HG03097 (cell line): ENCODE data around the gene LRTM2.

Experiments
- ATAC-seq: cut with Tn5 transposase; IDR thresholded peaks from one replicate; pipeline ENCODE4 v1.9.1; 2021; ENCODE audit not compliant: unreplicated experiment, low FRiP score

Gene LRTM2

DNA sequence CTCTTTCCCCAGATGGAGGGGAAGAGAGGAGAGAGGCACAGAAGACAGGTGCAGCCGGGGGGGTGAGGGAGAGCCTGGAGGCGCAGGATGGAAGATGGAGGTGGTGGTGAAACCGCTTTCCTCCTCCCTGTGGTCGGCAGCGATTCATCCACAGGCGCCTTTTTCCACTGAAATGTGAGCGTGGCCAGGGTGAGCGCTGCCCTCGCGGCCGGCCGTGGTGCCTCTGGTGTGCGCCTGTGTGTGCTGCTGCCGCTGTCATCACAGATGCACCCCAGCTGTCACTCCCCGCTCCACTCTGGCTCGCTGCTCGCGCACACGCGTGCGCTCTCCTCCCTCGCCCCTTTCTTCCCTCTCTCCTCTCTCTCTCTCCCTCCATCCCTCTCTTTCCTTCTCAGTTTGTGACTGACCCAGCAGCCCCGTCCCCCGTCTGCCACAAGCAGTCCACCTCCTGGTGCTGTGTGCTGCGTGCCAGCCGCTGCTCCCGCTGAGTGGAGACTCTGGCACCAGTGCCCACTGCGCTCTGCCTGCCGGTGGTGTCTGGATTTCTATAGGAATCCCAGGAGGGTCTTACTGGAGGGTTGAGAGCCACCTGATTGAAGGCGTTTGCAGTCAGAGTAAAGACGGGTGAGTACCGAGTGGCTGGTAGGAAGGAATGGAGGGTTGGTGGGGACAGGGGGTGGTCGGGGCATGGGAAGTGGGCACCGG lies at the start of gene LRTM2:
LRTM2 (plus strand) TSS at position 375 of the 705 bp plus-strand sequence. CDS start 7,584 bp downstream, outside the sequence.
- ATAC-seq, result no peak

DNA sequence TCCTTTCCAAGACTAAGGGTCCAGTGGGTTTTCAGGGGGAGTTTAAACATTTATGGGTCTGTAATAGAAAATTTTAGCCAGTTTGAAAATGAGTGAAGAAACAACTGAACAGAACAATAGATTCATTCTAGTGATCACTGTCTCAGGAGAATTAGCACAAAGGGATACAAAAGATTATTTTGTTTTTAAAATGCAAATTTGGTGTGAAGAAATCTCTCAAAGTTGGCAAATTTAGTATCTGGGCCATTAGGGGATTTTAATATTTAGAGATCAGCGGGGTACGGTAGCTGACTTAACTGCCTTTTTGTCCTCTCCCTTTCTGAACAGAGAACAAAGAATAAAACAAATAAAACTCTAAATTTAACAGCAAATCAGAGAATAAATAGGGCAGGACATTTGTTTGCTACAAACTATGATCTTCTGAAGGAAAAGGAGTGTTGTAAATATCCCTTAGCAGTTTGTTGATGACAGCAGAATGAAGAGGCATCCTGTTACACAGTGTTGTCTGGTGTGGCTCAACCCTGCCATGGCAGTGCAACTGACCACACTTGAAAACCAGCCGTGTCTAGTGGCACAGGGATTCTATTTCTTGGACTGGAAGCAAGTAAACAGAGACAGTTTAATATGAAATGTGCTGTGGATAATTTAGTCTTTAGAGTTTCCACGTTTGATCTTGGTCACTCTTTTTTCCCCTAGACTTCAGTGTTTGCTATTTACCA lies 46.3 kb upstream of the LRTM2 start:
- ATAC-seq, result no peak

DNA sequence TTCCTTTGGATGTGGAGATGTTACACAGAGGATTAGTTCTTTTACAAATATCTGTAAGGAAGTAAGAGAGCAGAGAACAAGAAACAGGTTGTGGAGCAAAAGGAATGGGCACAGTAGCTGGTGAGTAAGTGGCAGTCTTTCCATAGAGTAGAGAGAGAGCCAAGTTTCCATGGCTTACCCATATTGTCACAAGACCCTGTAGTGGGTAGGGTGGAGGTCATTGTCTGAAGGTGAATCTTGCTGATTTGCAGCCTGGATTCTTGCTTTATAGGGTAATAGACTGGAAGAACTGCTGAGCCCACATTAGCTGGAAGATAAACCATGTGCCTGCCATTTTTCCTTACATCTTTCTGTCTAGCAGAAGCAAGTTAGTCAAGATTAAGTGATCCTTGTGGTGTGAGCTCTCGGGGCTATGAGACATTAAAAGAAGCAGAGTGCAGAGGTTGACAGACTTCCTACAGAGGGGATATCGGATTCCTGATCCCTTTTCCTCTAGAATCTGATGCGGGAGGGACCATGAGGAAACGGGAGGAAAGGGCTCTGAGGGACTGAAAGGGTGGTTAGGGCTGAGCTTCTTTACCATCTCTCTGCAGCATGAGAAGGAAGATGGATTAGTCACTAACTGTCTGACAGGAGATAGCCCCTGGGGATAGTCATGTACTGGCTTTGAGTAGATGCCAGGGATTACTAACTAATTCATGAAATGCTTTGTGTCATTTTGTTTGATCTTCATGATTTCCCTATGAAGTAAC lies 44.0 kb upstream of the LRTM2 start:
- ATAC-seq, result no peak

DNA sequence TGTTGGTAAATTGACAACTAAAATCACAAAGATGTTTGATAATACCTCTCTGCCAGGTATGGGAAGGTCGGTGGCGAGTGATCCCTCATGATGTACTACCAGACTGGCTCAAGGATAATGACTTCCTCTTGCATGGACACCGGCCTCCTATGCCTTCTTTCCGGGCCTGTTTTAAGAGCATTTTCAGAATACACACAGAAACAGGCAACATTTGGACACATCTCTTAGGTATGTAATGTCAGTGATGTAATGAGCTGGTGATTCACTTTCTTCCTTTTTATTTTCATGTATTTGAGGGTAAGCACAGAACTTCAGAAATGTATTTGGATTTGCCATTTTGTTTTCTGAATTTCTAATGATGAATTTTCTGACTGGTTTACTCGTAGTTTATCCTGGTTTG lies 42.6 kb upstream of the LRTM2 start:
- no peak for ATAC-seq

DNA sequence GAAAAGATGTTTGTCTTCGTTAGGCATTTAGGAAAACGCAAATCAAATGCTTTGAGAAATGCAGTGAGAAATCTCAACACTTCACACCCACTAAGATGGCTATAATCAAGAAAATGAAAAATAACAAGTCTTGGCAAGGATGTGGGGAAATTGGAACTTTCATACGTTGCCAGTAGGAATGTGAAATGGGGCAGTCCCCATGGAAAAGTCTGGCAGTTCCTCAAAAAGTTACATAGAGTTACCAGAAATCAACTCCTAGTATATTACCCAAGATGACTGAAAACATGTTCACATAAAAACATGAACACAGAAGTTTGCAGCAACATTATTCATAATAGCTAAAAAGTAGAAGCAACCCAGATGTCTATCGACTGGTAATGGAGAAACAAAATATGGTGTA lies 41.5 kb upstream of the LRTM2 start:
- no peak for ATAC-seq

DNA sequence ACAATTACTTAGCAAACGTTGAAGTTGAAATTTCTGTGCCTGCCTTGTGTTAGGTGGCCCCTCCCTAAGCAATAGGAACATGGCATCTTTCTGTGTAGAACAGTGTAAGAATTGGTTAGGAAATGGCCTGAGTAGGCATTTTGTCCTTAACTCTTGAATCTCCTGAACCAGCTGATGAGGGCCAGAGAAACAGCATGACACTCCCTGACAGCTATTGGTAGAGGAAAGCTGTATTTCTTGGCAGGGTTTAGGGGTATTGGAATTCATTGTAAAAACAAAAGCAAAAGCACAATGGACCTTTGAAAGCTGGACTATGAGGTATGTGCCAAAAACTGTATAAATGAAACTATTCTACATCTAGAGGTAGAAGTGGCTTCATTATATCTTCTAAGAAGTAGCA lies 40.6 kb upstream of the LRTM2 start:
- ATAC-seq, result no peak

DNA sequence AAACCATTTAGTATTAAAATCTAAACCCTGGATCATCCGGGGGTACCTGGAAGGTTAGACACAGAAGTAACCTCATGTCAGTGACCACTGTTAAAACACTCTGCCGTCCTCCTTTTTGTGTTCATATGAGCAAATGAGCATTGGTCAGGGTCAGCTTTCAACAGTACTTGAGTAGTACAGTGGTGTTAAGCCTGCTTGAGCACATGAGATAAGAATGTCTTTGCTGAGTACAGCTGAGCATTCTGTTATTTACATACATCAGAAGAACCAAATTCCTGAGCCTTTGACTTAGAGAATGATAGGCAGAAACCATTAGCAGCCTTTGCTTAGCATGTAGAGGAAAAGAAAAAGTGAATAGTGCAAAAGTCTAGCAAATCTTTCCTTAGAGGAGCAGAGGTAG lies 38.6 kb upstream of the LRTM2 start:
- no peak for ATAC-seq

DNA sequence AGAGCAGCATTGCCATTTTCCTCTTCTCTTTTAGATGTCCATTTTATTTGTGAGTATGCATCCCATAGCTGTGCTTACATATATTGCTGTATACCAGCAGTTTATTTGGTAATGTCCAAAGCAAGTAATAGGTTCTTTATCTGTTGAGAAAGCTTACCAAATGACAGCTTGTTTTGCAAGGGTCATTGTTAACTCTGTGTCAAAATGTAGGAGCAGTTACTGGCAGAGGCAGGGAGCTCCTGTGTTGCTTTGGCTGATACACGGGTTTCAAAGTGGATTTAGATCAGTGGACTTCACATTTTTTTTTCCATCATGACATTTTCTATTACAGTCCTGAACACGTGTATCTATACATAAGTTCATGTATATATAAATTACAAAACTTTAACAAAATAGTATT lies 38.1 kb upstream of the LRTM2 start:
- ATAC-seq, result no peak

DNA sequence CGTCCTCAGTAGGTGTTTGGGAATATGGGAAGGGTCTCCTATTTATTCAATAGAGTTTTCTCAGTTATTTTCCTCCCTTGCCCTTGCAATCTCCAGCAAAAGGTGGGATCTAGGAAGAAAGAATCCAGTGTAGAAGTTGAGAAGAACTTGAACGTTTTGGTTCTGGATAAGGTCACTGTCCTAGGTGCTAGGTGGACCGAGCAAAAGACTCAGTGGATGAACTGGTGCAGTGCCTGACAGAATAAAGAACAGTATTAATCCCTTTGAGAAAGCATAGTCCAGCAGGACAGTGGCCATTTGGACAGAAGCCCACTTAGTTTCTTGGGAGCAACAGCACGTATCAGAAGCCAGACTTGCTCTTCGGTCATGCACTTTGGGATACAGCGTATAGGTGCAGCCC lies 32.7 kb upstream of the LRTM2 start:
- ATAC-seq, result no peak

DNA sequence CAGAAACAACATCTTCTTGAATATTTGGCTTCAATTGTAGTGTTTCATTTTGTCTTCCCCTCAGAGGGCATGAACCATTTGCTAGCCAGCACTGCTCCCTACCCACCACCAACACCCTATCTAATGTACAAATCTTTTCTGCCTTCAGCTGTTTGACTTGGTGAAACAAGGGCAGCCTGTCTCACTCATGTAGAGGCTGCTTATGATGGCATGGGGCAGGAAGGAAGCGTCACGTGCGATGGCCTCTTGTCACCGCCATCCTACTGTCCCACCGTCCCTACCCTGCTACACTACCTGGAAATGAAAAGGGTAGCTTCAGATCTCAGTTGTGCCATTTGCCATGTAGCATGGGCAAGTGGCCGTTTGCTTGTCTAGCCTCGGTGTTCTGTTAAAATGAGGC lies 29.9 kb upstream of the LRTM2 start:
- ATAC-seq, result no peak

DNA sequence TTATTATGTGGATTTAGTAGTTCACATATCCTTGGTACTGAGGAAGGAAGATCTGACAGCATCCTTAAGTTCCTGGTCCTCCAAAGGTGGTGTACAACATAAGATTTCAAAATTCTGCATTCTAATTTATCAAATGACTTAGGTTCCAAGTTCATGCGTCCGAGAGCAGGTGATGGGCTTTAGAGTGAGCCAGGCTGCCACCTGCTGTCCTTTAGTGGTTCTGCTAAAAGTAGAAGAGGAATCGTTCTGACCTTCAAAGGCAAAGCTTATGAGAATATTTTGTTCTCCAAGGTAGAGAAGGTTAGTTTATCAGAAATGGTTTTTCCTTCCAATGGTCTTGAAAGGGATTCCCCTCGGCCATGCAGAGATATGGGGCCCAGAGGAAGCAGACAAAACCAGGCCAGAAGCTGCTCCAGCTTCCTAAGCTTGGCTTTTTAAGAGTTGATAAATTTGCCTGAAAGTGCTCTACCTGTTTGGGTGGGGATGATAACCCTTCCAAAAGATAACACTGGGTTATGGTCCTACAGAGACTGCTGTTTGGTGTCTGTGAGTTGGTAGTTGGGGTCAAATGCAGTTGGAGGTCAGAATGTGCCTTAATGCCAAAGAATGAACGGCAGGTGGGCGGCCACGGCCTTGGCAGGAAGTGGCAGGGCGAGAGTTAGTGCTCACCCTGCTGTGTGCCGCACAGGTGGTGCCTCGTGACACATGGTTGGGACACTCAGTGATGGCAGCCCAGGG lies 29.1 kb upstream of the LRTM2 start:
- ATAC-seq, result no peak

DNA sequence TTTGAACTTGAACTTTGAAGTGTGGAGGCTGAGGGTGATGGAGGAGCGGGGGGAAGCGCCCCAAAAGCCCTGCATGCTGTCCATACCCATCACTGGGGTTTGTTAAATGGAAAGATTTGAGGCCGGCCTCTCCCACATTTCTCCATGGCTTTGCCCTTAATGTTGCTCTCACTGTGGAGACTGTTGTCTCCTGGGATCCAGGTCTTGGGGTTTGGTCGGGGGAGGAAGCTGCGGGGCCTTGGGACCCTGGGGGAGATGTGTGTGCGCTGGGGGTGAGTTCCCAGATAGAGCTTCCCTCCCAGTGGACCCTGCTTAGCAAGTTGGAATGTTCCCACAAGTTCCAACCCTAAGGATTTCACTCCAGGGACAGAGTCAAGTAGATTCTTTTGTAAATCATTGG lies 28.0 kb upstream of the LRTM2 start:
- no peak for ATAC-seq

DNA sequence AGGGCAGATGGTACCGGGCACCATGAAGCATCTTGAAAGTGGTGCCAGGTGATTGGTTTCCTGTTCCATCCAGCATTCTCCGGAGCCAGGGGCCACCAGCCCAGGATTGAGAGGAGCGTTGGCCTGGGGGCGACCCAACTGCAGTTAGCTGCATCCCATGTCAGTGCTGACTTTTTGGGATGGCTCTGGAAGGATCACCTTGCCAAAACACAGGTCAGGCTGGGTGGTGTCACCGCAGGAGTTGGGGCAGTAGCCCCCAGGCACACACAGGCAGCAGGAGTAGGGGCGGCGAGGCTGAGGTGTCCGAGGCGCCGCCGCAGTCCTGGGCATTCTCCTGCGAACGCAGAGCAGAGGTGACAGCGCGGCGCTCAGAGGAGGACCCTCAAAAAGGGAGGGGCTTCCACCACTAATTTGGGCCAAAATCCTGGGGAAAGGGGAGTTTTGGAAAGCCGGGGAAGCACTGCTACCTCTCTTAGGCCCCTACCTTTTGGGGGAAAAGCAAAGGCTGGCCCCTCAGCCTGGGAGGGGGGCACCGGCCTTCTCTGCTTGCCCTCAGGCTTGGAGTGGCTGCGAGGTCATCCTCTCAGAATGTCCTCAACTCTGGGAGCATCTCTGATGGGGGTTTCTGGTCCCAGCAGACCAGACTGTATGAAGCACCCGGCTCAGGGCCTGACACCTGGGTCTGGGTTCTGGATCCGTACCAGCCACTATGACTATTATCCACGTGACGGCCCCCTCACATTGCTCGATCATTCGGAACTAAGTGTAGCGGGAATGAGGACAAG lies 26.7 kb upstream of the LRTM2 start:
- no peak for ATAC-seq

DNA sequence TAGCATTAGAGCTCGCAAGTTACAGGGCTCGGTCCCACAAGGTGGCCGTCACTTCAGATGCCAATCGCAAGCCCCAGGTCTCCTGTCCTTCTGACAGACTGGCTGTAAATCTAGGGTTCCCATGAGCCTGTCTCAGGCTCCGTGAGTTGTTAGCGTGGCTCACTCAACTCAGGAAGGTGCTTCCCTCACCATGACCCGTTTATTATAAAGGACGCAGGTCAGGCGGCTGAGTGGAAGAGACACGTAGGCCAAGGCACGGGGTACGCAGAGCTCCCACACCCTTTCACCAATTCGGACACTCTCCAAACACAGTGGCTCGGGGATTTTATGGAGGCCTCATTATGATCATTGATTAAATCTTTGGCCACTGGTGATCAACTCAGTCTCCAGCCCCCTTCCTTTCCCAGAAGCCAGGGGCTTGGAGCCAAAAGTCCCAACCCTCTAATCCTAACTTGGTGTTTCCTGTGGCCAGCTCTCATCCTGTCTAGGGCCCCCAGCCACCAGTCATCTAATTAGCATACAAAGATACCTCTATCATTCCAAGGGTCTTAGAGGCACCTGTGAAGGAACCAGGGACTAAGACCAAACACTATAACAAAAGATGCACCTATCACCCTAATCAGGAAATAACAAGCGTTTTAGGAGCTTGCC lies 25.8 kb upstream of the LRTM2 start:
- ATAC-seq, result no peak

DNA sequence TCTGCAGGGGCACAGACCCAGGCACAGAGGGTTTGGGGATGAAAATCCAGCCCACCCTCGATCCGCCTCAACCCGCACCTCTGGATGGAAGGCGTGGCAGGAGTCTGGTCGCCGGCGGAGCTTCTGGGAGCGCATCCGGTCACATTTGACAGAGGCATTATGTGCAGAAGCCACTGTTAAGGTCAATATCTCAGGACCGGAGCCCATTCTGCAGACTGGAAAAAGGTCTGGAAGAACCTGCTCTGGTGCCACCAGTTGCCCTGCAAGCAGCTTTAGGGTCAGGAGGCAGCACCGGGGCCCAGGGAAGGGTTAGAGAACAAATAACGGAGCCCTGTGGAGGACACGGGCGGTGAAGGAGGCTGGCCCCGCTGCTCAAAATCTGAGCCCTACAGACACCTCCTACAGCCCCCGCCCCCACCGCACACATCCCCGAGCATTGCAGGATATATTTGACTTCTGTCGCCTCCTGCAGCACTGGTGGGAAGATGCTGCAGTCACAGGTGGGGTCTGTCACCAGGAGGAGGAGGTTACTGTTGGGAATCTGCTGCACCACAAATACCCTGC lies 25.1 kb upstream of the LRTM2 start:
- ATAC-seq, result no peak

DNA sequence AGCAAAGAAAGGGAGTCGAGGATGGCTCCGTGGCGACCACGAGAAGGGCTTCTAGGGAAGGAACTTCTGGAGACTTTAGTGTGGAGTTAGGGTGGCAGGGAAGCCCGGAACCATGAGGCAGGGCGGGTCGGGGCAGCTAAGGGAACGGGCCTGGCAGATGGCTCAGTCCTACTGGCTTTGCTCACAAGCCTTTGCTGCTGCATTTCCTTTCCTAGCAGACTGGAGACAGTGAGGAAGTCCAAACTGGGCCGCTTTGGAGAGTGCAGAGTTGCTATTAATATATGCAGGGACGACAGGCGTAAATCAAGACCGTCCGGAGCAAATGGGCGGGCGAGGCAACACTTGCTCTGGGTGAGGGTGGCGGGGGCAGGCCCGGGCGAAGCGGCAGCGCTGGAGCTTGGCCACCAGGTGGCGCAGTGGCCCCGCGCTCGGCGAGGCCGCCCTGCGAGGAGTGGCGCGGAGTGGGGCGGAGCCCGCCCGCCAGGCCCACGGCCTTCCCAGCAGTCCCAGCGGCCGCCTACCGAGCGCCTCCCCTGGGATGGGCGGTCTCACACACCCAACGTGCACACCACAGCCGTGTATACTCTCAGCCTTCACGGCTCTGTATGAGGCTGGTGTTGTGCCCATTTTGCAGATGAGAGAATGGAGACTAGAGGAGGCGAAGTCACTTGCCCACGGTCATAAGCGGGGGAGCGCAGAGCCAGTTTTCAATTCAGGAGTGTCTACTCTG lies 24.4 kb upstream of the LRTM2 start:
- peak; percentile 81 for ATAC-seq

DNA sequence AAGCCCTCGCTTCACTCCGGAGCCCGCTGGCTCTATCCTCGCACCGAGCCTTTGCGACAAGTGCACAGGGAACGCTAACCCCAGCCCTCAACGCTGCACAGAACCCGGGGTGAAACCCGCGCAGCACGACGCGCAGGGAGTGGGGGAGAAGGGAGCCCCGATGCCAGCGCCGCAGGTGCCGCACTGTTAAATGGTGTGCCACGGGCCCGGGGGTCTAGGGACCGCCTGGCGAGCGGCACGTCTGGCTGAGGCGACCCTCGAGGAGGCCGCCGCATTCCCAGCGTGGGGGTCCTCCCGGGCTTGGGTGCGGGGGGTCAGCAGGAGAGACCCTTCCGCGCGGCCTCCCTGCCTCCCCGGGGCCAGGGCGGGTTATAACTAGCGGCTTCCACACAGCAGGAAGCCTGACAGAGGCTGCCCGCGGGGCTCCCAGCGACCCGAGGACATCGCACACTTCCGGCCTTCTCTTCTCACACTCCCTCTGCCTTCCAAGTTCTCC lies 23.8 kb upstream of the LRTM2 start:
- ATAC-seq, result no peak
